CD14-positive monocyte (primary cell): Measurements from ENCODE around the gene SECISBP2L. TPM values are rescaled to one million over a fixed set of nuclear protein-coding genes. Genes with fewer than 3 reads are reported as not detected.

Experiments used
- DNase-seq, 3 donors: peaks; one replicate each; pipeline ENCODE4 v3.0.0-alpha.2; 2011 to 2022
- H2AFZ ChIP-seq: 2 replicates; pipeline ENCODE4 v1.6.0; 2012; ENCODE audit warnings: mild to moderate bottlenecking, low read depth, low read length, inconsistent platforms; ENCODE audit not compliant: insufficient read depth, poor library complexity, severe bottlenecking
- H3K27ac ChIP-seq, 2 donors: 1 replicate in 1 of 2; 2 replicates in 1 of 2; pipeline ENCODE4 v1.5.1; 2012 to 2013; ENCODE audit warnings: low read length in 2 of 2, control low read depth in 1 of 2, inconsistent platforms in 1 of 2, low read depth in 1 of 2, mild to moderate bottlenecking in 1 of 2
- H3K27me3 ChIP-seq, 2 donors: one replicate each; pipeline versions ENCODE4 v1.6.0 to v1.6.1; 2011 to 2013; ENCODE audit warnings: low read length in 2 of 2; ENCODE audit not compliant: control insufficient read depth in 2 of 2, insufficient read depth in 2 of 2
- H3K36me3 ChIP-seq, 2 donors: replicated peaks in 1 of 2; 1 replicate in 1 of 2; 2 replicates in 1 of 2; pipeline versions ENCODE4 v1.5.1 to v1.6.1; 2012 to 2013; ENCODE audit warnings: low read length in 2 of 2, control low read depth in 1 of 2, inconsistent platforms in 1 of 2, mild to moderate bottlenecking in 1 of 2; ENCODE audit not compliant: insufficient read depth in 2 of 2, control insufficient read depth in 1 of 2
- H3K4me1 ChIP-seq, 2 donors: 1 replicate in 1 of 2; 2 replicates in 1 of 2; pipeline versions ENCODE4 v1.5.1 to v1.6.1; 2012 to 2013; ENCODE audit warnings: low read length in 2 of 2, control low read depth in 1 of 2, inconsistent platforms in 1 of 2, mild to moderate bottlenecking in 1 of 2, moderate library complexity in 1 of 2; ENCODE audit not compliant: insufficient read depth in 2 of 2, control insufficient read depth in 1 of 2
- H3K4me2 ChIP-seq: replicated peaks from 2 replicates; pipeline ENCODE3; 2012; ENCODE audit warnings: low read length, moderate library complexity, mild to moderate bottlenecking; ENCODE audit not compliant: poor library complexity, severe bottlenecking; ENCODE audit errors: extremely low read depth
- H3K4me3 ChIP-seq, 3 experiments: fragments of 200-600 bp in 1 of 3; sonication (generic) in 1 of 3; replicated peaks in 1 of 3; 1 replicate in 2 of 3; 2 replicates in 1 of 3; pipeline ENCODE4 v1.5.1; 2011 to 2013; ENCODE audit warnings: low read length in 3 of 3, mild to moderate bottlenecking in 3 of 3, control low read depth in 2 of 3, low read depth in 2 of 3, inconsistent platforms in 1 of 3, moderate library complexity in 1 of 3
- H3K79me2 ChIP-seq: 2 replicates; pipeline ENCODE4 v1.6.0; 2012; ENCODE audit warnings: mild to moderate bottlenecking, control low read depth, inconsistent platforms, low read length, moderate library complexity; ENCODE audit not compliant: insufficient read depth
- H3K9ac ChIP-seq: 2 replicates; pipeline ENCODE4 v1.6.0; 2017; ENCODE audit warnings: low read length, mild to moderate bottlenecking; ENCODE audit not compliant: insufficient read depth, poor library complexity, severe bottlenecking
- H3K9me3 ChIP-seq, 2 donors: replicated peaks in 1 of 2; 1 replicate in 1 of 2; 2 replicates in 1 of 2; pipeline versions ENCODE4 v1.5.1 to v1.6.1; 2012 to 2013; ENCODE audit warnings: low read length in 2 of 2, control low read depth in 1 of 2; ENCODE audit not compliant: control insufficient read depth in 1 of 2, insufficient read depth in 1 of 2
- H4K20me1 ChIP-seq: 2 replicates; pipeline ENCODE4 v1.6.0; 2012; ENCODE audit warnings: mild to moderate bottlenecking, low read length, control low read depth, moderate library complexity; ENCODE audit not compliant: insufficient read depth
- H3K27ac Mint-ChIP-seq, 7 donors: one replicate each; pipeline ENCODE4 v1.8.0; 2020; ENCODE audit warnings: mild to moderate bottlenecking in 7 of 7, mixed read lengths in 7 of 7, moderate library complexity in 6 of 7, inconsistent platforms in 2 of 7
- H3K27me3 Mint-ChIP-seq, 3 donors: one replicate each; pipeline ENCODE4 v1.8.0; 2021 to 2022; ENCODE audit warnings: low read depth in 3 of 3, mild to moderate bottlenecking in 3 of 3, mixed read lengths in 3 of 3, moderate library complexity in 3 of 3, inconsistent platforms in 1 of 3
- H3K36me3 Mint-ChIP-seq, 2 donors: one replicate each; pipeline ENCODE4 v1.8.0; 2020; ENCODE audit warnings: mixed read lengths in 2 of 2, inconsistent platforms in 1 of 2, mild to moderate bottlenecking in 1 of 2
- H3K4me1 Mint-ChIP-seq: one replicate; pipeline ENCODE4 v1.8.0; 2020; ENCODE audit warnings: mild to moderate bottlenecking, mixed read lengths
- H3K4me3 Mint-ChIP-seq, 2 donors: one replicate each; pipeline ENCODE4 v1.8.0; 2020; ENCODE audit warnings: mild to moderate bottlenecking in 2 of 2, mixed read lengths in 2 of 2, moderate library complexity in 1 of 2
- H3K9me3 Mint-ChIP-seq, 7 donors: one replicate each; pipeline ENCODE4 v1.8.0; 2020 to 2022; ENCODE audit warnings: mixed read lengths in 7 of 7, mild to moderate bottlenecking in 6 of 7, moderate library complexity in 6 of 7, inconsistent platforms in 2 of 7
- WGBS: methylation state at CpG from one replicate; pipeline ENCODE4 v1.1.5; 2013; ENCODE audit warnings: missing lambda C conversion rate; ENCODE audit not compliant: insufficient coverage; 5-methylcytosine and 5-hydroxymethylcytosine counted together
- intact Hi-C, 2 donors: fragments of 100-400 bp; cut with micrococcal nuclease; formaldehyde crosslinking; loops; one replicate each; pipeline versions ENCODE4 v1.15.0 to v1.15.1; 2023
- polyA plus RNA-seq, 3 donors: library from polyadenylated mRNA; depleted of rRNA in 1 of 3; unstranded in 2 of 3; stranded (reverse) in 1 of 3; fragments of 300-500 nt in 2 of 3; fragments of >200 nt in 1 of 3; fragmentation: Illumina TruSeq in 2 of 3; gene quantifications; 1 replicate in 2 of 3; 2 replicates in 1 of 3; pipeline ENCODE4 v1.2.3, GENCODE V29; 2012 to 2021
- TF ChIP-seq, protein P1 (sequence below): fragments of 200-600 bp; IDR thresholded peaks from one replicate; pipeline ENCODE4 v1.8.0; 2022; ENCODE audit warnings: antibody characterized with exemption, mild to moderate bottlenecking

Gene SECISBP2L
- polyA plus RNA-seq, 3 donors: 5.0 to 19.8 (median 9.5) TPM

DNA sequence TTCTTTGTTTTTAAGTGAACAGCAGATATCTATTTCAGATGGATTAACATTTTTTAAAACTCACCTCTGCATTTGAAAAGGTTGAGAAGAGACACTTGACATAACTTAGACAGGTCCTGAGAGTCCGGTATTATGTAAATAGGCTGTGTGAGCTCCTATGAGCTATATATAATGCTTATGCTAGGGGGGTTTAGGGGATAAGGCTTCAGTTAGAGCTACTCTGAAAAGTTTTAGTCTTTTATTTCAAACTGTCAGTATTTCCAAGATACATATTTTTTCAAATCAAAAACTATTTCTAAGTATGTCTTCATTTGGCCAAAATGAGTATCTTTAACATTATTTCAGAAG lies 99.4 kb downstream of the SECISBP2L start:
- H2AFZ ChIP-seq: no peak overlapping the region
- WGBS: no CpG with 5 or more reads among the region's 1 CpG

DNA sequence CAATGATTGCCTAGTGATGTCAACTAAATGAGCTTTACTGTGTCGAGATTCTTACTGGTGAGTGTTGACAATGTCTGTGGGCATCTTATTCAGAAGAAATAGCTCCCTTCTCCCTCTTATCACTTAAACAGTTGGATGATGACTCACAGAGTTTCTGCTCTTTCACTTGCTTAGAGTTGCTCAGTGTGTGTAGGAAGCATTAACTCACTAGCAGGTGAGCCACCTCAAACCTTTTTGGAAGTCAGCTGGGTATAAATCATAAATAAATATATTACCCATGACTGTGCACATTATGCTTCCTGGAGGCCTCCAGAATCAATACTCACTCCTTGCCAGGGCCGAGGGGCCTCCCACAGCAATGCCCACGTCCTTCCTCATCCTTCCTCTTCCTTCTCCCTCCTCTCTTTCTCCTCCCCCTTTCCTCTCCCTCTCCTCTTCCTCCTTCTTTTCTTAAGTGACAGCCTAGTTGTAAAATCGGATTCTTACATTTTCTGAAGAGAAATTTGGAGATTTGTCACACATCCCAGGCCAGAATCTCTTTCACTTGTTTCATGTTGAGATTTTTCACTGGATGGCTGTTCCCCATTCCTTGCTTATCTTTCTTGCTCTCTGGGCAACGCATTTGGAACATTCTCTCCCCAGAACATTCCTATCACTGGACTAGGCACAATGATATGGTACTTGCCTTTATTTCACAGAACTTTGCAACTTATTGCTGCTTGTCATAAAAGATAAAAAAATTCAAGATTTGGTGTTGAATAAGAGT lies 100.0 kb downstream of the SECISBP2L start:
- intact Hi-C loops: no loop called here
- no peak for DNase-seq
- H3K4me3 ChIP-seq: no peak overlapping the region
- H3K9me3 ChIP-seq: no peaks in the 10 kb centered on the region
- H3K4me1 Mint-ChIP-seq: peaks cover 13% of the 10 kb centered on the region
- H3K79me2 ChIP-seq: no peaks in the 10 kb centered on the region
- H3K9me3 Mint-ChIP-seq: peaks cover 0 to 6% (median 0%) of the 10 kb centered on the region in 7 donors
- no peaks in the 10 kb centered on the region for H3K36me3 Mint-ChIP-seq
- H3K27me3 Mint-ChIP-seq: peaks cover 3 to 7% (median 7%) of the 10 kb centered on the region in 3 donors
- no peak overlapping the region for H2AFZ ChIP-seq
- no peaks in the 10 kb centered on the region for H3K36me3 ChIP-seq
- WGBS: 24% methylated on average over 3 of the region's 5 CpGs
- H3K4me3 Mint-ChIP-seq: no peak overlapping the region
- no peaks in the 10 kb centered on the region for H3K27me3 ChIP-seq
- H3K27ac ChIP-seq: no peak overlapping the region
- H3K27ac Mint-ChIP-seq: peak overlapping the region in 1 of 7 donors; percentile 73
- no peak overlapping the region for H3K9ac ChIP-seq
- no peak overlapping the region for H3K4me2 ChIP-seq
- peaks cover 6 to 12% of the 10 kb centered on the region in 2 donors for H3K4me1 ChIP-seq
- TF ChIP-seq, protein P1, sequence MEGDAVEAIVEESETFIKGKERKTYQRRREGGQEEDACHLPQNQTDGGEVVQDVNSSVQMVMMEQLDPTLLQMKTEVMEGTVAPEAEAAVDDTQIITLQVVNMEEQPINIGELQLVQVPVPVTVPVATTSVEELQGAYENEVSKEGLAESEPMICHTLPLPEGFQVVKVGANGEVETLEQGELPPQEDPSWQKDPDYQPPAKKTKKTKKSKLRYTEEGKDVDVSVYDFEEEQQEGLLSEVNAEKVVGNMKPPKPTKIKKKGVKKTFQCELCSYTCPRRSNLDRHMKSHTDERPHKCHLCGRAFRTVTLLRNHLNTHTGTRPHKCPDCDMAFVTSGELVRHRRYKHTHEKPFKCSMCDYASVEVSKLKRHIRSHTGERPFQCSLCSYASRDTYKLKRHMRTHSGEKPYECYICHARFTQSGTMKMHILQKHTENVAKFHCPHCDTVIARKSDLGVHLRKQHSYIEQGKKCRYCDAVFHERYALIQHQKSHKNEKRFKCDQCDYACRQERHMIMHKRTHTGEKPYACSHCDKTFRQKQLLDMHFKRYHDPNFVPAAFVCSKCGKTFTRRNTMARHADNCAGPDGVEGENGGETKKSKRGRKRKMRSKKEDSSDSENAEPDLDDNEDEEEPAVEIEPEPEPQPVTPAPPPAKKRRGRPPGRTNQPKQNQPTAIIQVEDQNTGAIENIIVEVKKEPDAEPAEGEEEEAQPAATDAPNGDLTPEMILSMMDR: no peak
- no peaks in the 10 kb centered on the region for H4K20me1 ChIP-seq

More for the DNA sequence above, 99.4 kb downstream of the SECISBP2L start:
- Histone ChIP-seq H3K9ac (no peak overlapping the region), H3K27ac (no peak overlapping the region), H3K27me3 (no peaks in the 10 kb centered on the region), H3K9me3 (no peaks in the 10 kb centered on the region), H3K36me3 (no peaks in the 10 kb centered on the region), H3K4me2 (no peak overlapping the region), H3K4me3 (no peak overlapping the region), H3K4me1 (peaks cover 6 to 12% of the 10 kb centered on the region in 2 donors), H4K20me1 (no peaks in the 10 kb centered on the region), H3K79me2 (no peaks in the 10 kb centered on the region)
- peaks cover 13% of the 10 kb centered on the region for H3K4me1 Mint-ChIP-seq
- H3K27ac Mint-ChIP-seq: no peak overlapping the region
- no peaks in the 10 kb centered on the region for H3K36me3 Mint-ChIP-seq
- no peak overlapping the region for H3K4me3 Mint-ChIP-seq
- TF ChIP-seq, protein P1: no peak
- intact Hi-C loops: no loop called here
- H3K9me3 Mint-ChIP-seq: peaks cover 0 to 8% (median 0%) of the 10 kb centered on the region in 7 donors
- no peak for DNase-seq
- H3K27me3 Mint-ChIP-seq: peaks cover 4 to 7% (median 5%) of the 10 kb centered on the region in 3 donors
